Neural progenitor cell (in vitro differentiated cells): ENCODE measurements around the gene DCST2.

Experiments used
- EZH2 ChIP-seq: fragments of 200-600 bp; sonication (generic); IDR thresholded peaks from 2 replicates; pipeline ENCODE4 v1.6.1; 2017; ENCODE audit warnings: antibody characterized with exemption, mild to moderate bottlenecking, moderate library complexity
- TF ChIP-seq, protein P1 (sequence below): fragments of 200-600 bp; sonication (generic); IDR thresholded peaks from 2 replicates; pipeline ENCODE4 v1.5.1; 2017; ENCODE audit warnings: antibody characterized with exemption, mild to moderate bottlenecking

DNA sequence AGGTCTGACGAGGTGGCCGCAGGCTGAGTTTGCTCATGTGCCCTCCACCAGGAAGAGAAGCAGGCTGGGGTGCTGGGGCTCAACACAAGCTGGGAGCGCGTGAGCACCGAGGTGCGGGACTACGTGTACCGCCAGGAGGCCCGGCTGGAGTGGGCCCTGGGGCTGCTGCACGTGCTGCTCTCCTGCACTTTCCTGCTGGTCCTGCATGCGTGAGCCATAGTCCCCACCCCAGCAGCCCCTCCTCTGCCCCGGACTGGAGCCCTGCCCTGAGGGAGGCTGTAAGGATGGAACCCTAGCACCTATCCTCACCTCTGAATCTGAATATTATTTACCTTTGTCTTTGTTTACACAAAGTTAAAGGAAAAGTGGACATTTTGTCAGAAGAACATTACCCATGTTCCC is 9.7 kb upstream of the DCST2 start:
- TF ChIP-seq, protein P1, sequence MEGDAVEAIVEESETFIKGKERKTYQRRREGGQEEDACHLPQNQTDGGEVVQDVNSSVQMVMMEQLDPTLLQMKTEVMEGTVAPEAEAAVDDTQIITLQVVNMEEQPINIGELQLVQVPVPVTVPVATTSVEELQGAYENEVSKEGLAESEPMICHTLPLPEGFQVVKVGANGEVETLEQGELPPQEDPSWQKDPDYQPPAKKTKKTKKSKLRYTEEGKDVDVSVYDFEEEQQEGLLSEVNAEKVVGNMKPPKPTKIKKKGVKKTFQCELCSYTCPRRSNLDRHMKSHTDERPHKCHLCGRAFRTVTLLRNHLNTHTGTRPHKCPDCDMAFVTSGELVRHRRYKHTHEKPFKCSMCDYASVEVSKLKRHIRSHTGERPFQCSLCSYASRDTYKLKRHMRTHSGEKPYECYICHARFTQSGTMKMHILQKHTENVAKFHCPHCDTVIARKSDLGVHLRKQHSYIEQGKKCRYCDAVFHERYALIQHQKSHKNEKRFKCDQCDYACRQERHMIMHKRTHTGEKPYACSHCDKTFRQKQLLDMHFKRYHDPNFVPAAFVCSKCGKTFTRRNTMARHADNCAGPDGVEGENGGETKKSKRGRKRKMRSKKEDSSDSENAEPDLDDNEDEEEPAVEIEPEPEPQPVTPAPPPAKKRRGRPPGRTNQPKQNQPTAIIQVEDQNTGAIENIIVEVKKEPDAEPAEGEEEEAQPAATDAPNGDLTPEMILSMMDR: no peak
- no peak for TF ChIP-seq EZH2
